Small intestine (tissue), 7 donors: ENCODE data around the gene LRFN4. TPM values are rescaled to one million over a fixed set of nuclear protein-coding genes. Genes with fewer than 3 reads are reported as not detected.

Experiments used
- DNase-seq, 2 donors: peaks; one replicate each; pipeline versions ENCODE4 v3.0.0 to v3.0.0-alpha.2; 2013
- FAIRE-seq: peaks from 2 replicates; lab custom pipeline; 2012; peaks lifted over from hg19 to GRCh38; lab: Jason Lieb, UNC
- H3K27ac ChIP-seq, 3 donors: one replicate each; pipeline ENCODE4 v1.5.1; 2013; ENCODE audit warnings: low read length in 2 of 3, mild to moderate bottlenecking in 2 of 3, control low read depth in 1 of 3, inconsistent platforms in 1 of 3, low read depth in 1 of 3, moderate library complexity in 1 of 3
- H3K27me3 ChIP-seq, 3 donors: one replicate each; pipeline ENCODE4 v1.6.1; 2013; ENCODE audit warnings: low read length in 3 of 3, inconsistent platforms in 1 of 3; ENCODE audit not compliant: control insufficient read depth in 3 of 3, insufficient read depth in 3 of 3
- H3K36me3 ChIP-seq, 3 donors: one replicate each; pipeline ENCODE4 v1.6.1; 2013; ENCODE audit warnings: low read length in 3 of 3, inconsistent platforms in 1 of 3, low read depth in 1 of 3, mild to moderate bottlenecking in 1 of 3, moderate library complexity in 1 of 3; ENCODE audit not compliant: control insufficient read depth in 3 of 3, insufficient read depth in 2 of 3
- H3K4me1 ChIP-seq, 3 donors: one replicate each; pipeline ENCODE4 v1.6.1; 2013; ENCODE audit warnings: low read length in 2 of 3, inconsistent platforms in 1 of 3, low read depth in 1 of 3, mild to moderate bottlenecking in 1 of 3, moderate library complexity in 1 of 3; ENCODE audit not compliant: control insufficient read depth in 3 of 3, insufficient read depth in 2 of 3
- H3K4me3 ChIP-seq, 3 donors: one replicate each; pipeline ENCODE4 v1.5.1; 2013; ENCODE audit warnings: low read length in 3 of 3, control low read depth in 1 of 3, inconsistent platforms in 1 of 3, low read depth in 1 of 3, mild to moderate bottlenecking in 1 of 3, moderate library complexity in 1 of 3
- H3K9me3 ChIP-seq, 2 donors: one replicate each; pipeline ENCODE4 v1.6.1; 2013; ENCODE audit warnings: low read depth in 1 of 2, low read length in 1 of 2; ENCODE audit not compliant: control insufficient read depth in 2 of 2, insufficient read depth in 1 of 2
- WGBS, 3 donors: extraction: QIAGEN DNeasy Blood & Tissue Kit; methylation state at CpG; one replicate each; pipeline ENCODE4 v1.1.7; 2013; 5-methylcytosine and 5-hydroxymethylcytosine counted together
- polyA plus RNA-seq, 4 donors: library from polyadenylated mRNA; stranded (reverse) in 3 of 4; unstranded in 1 of 4; fragments of 200-250 nt in 3 of 4; fragments of 120-200 nt in 1 of 4; gene quantifications; one replicate each; pipeline versions ENCODE4 v1.2.1 to v1.2.3, GENCODE V29; 2013
- donor health status: healthy with polysubstance abuse.
- donor health status: control.
- donor health status: control.
- donor health status: Bipolar disorder and iron deficiency.
- donor health status: healthy.

Gene LRFN4
- polyA plus RNA-seq, 4 donors, result 1.4 to 12.2 (median 6.2) TPM

DNA sequence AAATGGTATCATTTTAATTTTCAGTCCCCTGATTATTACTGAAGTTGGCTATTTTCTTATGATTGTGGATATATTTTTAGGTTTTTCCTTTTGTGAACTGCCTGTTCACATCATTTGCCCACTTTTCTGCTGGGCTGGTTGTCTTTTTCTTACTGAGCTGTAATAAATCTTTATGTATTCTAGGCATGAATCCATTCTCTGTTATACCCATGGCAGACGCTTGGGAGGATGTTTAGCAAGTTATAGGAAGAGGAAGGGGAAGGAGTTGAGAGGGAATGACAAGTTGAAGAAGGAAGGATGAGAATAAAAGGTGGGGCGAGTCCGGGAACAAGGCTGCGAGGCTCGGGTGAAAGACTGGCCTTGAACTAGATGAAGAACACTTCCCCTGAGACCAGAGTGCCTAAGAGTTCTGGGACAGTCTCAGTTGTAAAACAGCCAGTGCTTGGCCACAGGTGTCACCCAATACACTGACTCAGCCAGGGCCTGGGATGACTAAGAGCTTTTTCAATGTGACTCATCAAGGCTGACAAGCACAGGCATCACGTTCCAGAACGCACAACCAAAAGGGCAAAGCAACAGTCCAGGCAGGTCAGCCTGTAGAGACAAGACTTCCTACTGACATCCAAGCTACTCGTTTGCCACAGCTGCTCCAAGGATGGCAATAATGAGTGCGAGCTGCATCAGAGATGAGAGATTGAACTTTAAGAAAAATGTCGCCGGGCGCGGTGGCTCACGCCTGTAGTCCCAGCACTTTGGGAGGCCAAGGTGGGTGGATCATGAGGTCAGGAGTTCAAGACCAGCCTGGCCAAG, 35.2 kb downstream of the LRFN4 start:
- DNase-seq (peak; percentile 36 to 90), FAIRE-seq (no peak)
- Histone ChIP-seq H3K4me3 (no peak overlapping the region), H3K4me1 (no peaks in the 10 kb centered on the region), H3K36me3 (peaks cover 0 to 4% (median 0%) of the 10 kb centered on the region in 3 donors), H3K27me3 (no peaks in the 10 kb centered on the region), H3K9me3 (no peaks in the 10 kb centered on the region), H3K27ac (no peak overlapping the region)
- WGBS, 3 donors, result 56 to 71% (median 56%) methylated on average over 14 of the region's 14 CpGs

- H3K27me3 ChIP-seq, result no peaks in the 10 kb centered on the region
- H3K36me3 ChIP-seq, result peaks cover 0 to 2% (median 0%) of the 10 kb centered on the region in 3 donors
- DNase-seq (no peak), FAIRE-seq (no peak)
- H3K9me3 ChIP-seq, result no peaks in the 10 kb centered on the region
- H3K4me3 ChIP-seq, result no peak overlapping the region
- no peaks in the 10 kb centered on the region for H3K4me1 ChIP-seq
- 64 to 70% (median 68%) methylated on average over 6 of the region's 6 CpGs for WGBS, 3 donors
- H3K27ac ChIP-seq, result no peak overlapping the region
Observed at GRCh38 chr11:66892911-66893310, 36.0 kb downstream of the LRFN4 start.

- Histone ChIP-seq H3K27ac (no peak overlapping the region), H3K4me1 (no peaks in the 10 kb centered on the region), H3K27me3 (no peaks in the 10 kb centered on the region), H3K4me3 (no peak overlapping the region), H3K36me3 (no peaks in the 10 kb centered on the region), H3K9me3 (no peaks in the 10 kb centered on the region)
- WGBS, 3 donors, result 70 to 88% (median 72%) methylated on average over 2 of the region's 2 CpGs
- no peak for DNase-seq
- FAIRE-seq, result no peak
Observed at GRCh38 chr11:66894141-66894540, 37.3 kb downstream of the LRFN4 start.

GRCh38 chr11:66901964-66902390, 45.1 kb downstream of the LRFN4 start:
- Histone ChIP-seq H3K9me3 (no peaks in the 10 kb centered on the region), H3K4me3 (no peak overlapping the region), H3K4me1 (peaks cover 0 to 8% (median 1%) of the 10 kb centered on the region in 3 donors), H3K27ac (peak overlapping the region; percentile 16 to 33 (median 27)), H3K27me3 (no peaks in the 10 kb centered on the region), H3K36me3 (no peaks in the 10 kb centered on the region)
- WGBS, 3 donors, result 33 to 75% (median 58%) methylated on average over 7 of the region's 7 CpGs
- DNase-seq (peak; percentile 50 to 83), FAIRE-seq (no peak)

DNA sequence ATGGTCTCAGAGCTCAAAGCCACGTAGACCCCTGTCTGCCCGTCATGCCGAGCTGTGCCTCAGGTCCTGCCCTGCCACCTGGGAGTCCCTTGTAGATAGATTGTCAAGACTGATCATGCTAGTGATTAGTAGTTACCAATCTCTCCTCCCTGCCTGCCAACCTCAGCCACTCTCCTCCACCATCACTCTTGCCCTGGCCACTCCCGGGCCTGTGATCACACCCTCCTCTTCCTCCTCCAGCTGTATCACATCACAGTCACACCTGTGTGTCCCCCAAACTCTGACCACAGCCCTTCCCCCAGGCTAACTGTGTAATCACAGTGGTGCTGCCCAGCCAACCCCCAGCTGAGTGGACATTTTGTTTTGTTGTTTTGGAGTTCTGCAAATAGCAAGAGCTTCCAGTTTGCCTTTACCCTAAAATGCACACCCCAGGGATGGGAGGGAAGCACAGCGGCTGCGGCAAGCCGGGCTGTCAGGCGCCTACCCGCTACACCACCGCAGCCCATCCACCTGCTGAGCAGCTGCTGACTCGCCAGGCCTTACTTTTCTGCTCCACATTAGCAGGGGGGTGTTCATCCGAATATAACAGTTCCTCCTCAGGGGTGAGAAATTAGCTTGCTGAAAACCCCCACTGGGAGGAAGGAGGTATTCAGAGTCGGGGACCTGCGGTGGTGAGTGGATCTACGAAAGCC, 45.8 kb downstream of the LRFN4 start:
- Histone ChIP-seq H3K36me3 (no peaks in the 10 kb centered on the region), H3K27me3 (no peaks in the 10 kb centered on the region), H3K4me3 (no peak overlapping the region), H3K9me3 (no peaks in the 10 kb centered on the region), H3K4me1 (peaks cover 0 to 8% (median 1%) of the 10 kb centered on the region in 3 donors), H3K27ac (peak overlapping the region in 1 of 3 donors; percentile 23)
- FAIRE-seq (no peak), DNase-seq (no peak)
- WGBS, 3 donors, result 89 to 91% (median 90%) methylated on average over 15 of the region's 15 CpGs

- Histone ChIP-seq H3K36me3 (no peaks in the 10 kb centered on the region), H3K27me3 (no peaks in the 10 kb centered on the region), H3K9me3 (no peaks in the 10 kb centered on the region), H3K4me1 (peaks cover 0 to 13% (median 1%) of the 10 kb centered on the region in 3 donors), H3K4me3 (no peak overlapping the region), H3K27ac (peak overlapping the region in 2 of 3 donors; percentile 24 to 47)
- WGBS, 3 donors, result 84 to 90% (median 90%) methylated on average over 3 of the region's 3 CpGs
- DNase-seq (peak; percentile 63 to 86), FAIRE-seq (no peak)
Observed at GRCh38 chr11:66904055-66904454, 47.2 kb downstream of the LRFN4 start.

DNA sequence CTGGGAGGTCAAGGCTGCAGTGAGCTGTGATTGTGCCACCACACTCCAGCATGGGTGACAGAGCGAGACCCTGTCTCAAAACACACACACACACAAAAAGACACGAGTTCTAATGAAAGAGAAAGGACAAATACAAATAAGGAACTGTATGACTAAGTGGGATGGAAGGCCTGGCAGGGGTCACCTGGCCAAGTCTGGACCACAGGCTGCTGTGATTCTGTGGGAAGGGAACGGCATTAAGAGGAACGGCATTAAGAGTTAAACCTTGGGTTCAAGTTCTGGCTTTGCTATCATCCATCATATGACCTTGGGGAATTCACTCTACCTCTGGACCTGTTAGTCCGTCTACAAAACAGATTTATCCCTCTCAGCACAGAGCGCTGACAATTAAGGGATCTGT, 47.7 kb downstream of the LRFN4 start:
- Histone ChIP-seq H3K4me1 (peaks cover 0 to 13% (median 1%) of the 10 kb centered on the region in 3 donors), H3K27me3 (no peaks in the 10 kb centered on the region), H3K4me3 (no peak overlapping the region), H3K9me3 (no peaks in the 10 kb centered on the region), H3K27ac (peak overlapping the region in 2 of 3 donors; percentile 24 to 47), H3K36me3 (no peaks in the 10 kb centered on the region)
- no peak for FAIRE-seq
- no peak for DNase-seq
- WGBS, 3 donors, result 89 to 91% (median 90%) methylated on average over 6 of the region's 6 CpGs

- no peaks in the 10 kb centered on the region for H3K36me3 ChIP-seq
- H3K27me3 ChIP-seq, result no peaks in the 10 kb centered on the region
- H3K27ac ChIP-seq, result no peak overlapping the region
- peaks cover 0 to 13% (median 1%) of the 10 kb centered on the region in 3 donors for H3K4me1 ChIP-seq
- 83 to 89% (median 86%) methylated on average over 8 of the region's 8 CpGs for WGBS, 3 donors
- DNase-seq (no peak), FAIRE-seq (no peak)
- H3K4me3 ChIP-seq, result no peak overlapping the region
- no peaks in the 10 kb centered on the region for H3K9me3 ChIP-seq
Observed at GRCh38 chr11:66904981-66905521, 48.2 kb downstream of the LRFN4 start.
